Kidney tubule cell (primary cell): ENCODE measurements around the gene SPIN3.
A peak's percentile ranks its signal among the peaks of the same experiment; 100 is the strongest.
"Not testable (repeated sequence)": the region's sequence is repeated elsewhere in the genome, so short reads cannot be mapped to it uniquely, and the experiment has no call there.

Experiments
- DNase-seq: peaks from one replicate; pipeline ENCODE4 v3.0.0-alpha.2; 2018; ENCODE audit warnings: low spot score

The SPIN3 gene

GRCh38 chrX:56995271-56995994 lies at the start of gene SPIN3:
SPIN3 (minus strand) TSS chrX:56995541; CDS start chrX:56994947, 594 bp downstream.
- DNase-seq = peak; percentile 88

GRCh38 chrX:57044245-57044644 lies 48.9 kb upstream of the SPIN3 start:
- DNase-seq = no peak

- not testable (repeated sequence) for DNase-seq
Observed at GRCh38 chrX:57037265-57037664, 41.9 kb upstream of the SPIN3 start.

GRCh38 chrX:56994375-56995270 lies 718 bp downstream of the SPIN3 start:
- DNase-seq = no peak

- DNase-seq = no peak
Observed at GRCh38 chrX:56987741-56988140, 7.6 kb downstream of the SPIN3 start.

GRCh38 chrX:56986138-56986537 lies 9.2 kb downstream of the SPIN3 start:
- peak; percentile 60 for DNase-seq

GRCh38 chrX:56978172-56978571 lies 17.2 kb downstream of the SPIN3 start:
- DNase-seq = peak; percentile 63

- no peak for DNase-seq
Observed at GRCh38 chrX:56975611-56976010, 19.7 kb downstream of the SPIN3 start.

- no peak for DNase-seq
Observed at GRCh38 chrX:56974408-56974807, 20.9 kb downstream of the SPIN3 start.

GRCh38 chrX:56969559-56969958 lies 25.8 kb downstream of the SPIN3 start:
- DNase-seq = no peak

- DNase-seq = no peak
Observed at GRCh38 chrX:56968980-56969379, 26.4 kb downstream of the SPIN3 start.

GRCh38 chrX:56963377-56963776 lies 32.0 kb downstream of the SPIN3 start:
- DNase-seq = no peak

GRCh38 chrX:56947699-56948098 lies 47.6 kb downstream of the SPIN3 start:
- no peak for DNase-seq

GRCh38 chrX:56946201-56946600 lies 49.1 kb downstream of the SPIN3 start:
- peak; percentile 75 for DNase-seq

- not testable (repeated sequence) for DNase-seq
Observed at GRCh38 chrX:56945226-56945625, 50.1 kb downstream of the SPIN3 start.

GRCh38 chrX:56943264-56943663 lies 52.1 kb downstream of the SPIN3 start:
- DNase-seq = no peak
